Panc1 (cell line): ENCODE results near the gene SRGAP3. TPM values are rescaled to one million over a fixed set of nuclear protein-coding genes. Genes with fewer than 3 reads are reported as not detected.

Experiments used
- ATAC-seq: fragments of 200-7000 bp; cut with Tn5 transposase; 2 replicates; pipeline ENCODE4 v1.9.1; 2020; ENCODE audit warnings: mild to moderate bottlenecking, moderate library complexity
- BruUV-seq: library from RNA; stranded (reverse); fragments of 400-500 nt; replicated peaks from 2 replicates; lab custom pipeline; 2021; lab: Mats Ljungman, UMichigan
- CTCF ChIA-PET: fragments of 300-600 bp; sonication (Branson Sonifier 250); formaldehyde crosslinking; loops from one replicate; lab custom pipeline; 2022; ENCODE audit warnings: antibody characterized with exemption; lab: Charles Lee
- POLR2A ChIA-PET: fragments of 300-600 bp; sonication (Branson Sonifier 250); formaldehyde crosslinking; loops from one replicate; lab custom pipeline; 2022; ENCODE audit warnings: antibody characterized with exemption; lab: Charles Lee
- DNase-seq: peaks from one replicate; pipeline ENCODE4 v3.0.0-alpha.2; 2010; ENCODE audit warnings: low read depth, low spot score
- H3K27ac ChIP-seq: 2 replicates; pipeline ENCODE4 v1.5.1; 2011; ENCODE audit warnings: mild to moderate bottlenecking, low read length, inconsistent platforms
- H3K27me3 ChIP-seq: fragments of 200-500 bp; sonication (Bioruptor generic); 2 replicates; pipeline ENCODE4 v1.6.0; 2014; ENCODE audit warnings: low read length, inconsistent platforms; ENCODE audit not compliant: control insufficient read depth, insufficient read depth
- H3K36me3 ChIP-seq: fragments of 200-500 bp; sonication (Bioruptor generic); 2 replicates; pipeline ENCODE4 v1.5.1; 2014; ENCODE audit warnings: inconsistent platforms, mild to moderate bottlenecking, low read length, moderate library complexity; ENCODE audit not compliant: control insufficient read depth, insufficient read depth
- H3K4me1 ChIP-seq: 2 replicates; pipeline ENCODE4 v1.5.1; 2011; ENCODE audit warnings: inconsistent platforms, mild to moderate bottlenecking, low read length, moderate library complexity; ENCODE audit not compliant: control insufficient read depth, insufficient read depth
- H3K4me3 ChIP-seq, 2 experiments: 2 replicates each; pipeline ENCODE4 v1.5.1; 2011 to 2012; ENCODE audit warnings: low read depth in 2 of 2, low read length in 2 of 2, mild to moderate bottlenecking in 2 of 2, inconsistent platforms in 1 of 2, moderate library complexity in 1 of 2
- H3K9me3 ChIP-seq: fragments of 200-500 bp; sonication (Bioruptor generic); 2 replicates; pipeline ENCODE4 v1.5.1; 2014; ENCODE audit warnings: low read depth, mild to moderate bottlenecking, inconsistent platforms, low read length, moderate library complexity; ENCODE audit not compliant: control insufficient read depth, insufficient read depth
- CTCF ChIP-seq: fragments of 450-650 bp; IDR thresholded peaks from 2 replicates; pipeline ENCODE4 v1.5.1; 2017; ENCODE audit warnings: mild to moderate bottlenecking
- POLR2AphosphoS5 ChIP-seq: IDR thresholded peaks from 2 replicates; pipeline ENCODE4 v1.6.1; 2012; ENCODE audit warnings: mild to moderate bottlenecking, low read depth, low read length, moderate library complexity
- SIN3A ChIP-seq: IDR thresholded peaks from 2 replicates; pipeline ENCODE4 v1.6.1; 2012; ENCODE audit warnings: low read depth, mild to moderate bottlenecking, low read length, moderate library complexity, borderline replicate concordance; ENCODE audit not compliant: insufficient read depth
- TCF7L2 ChIP-seq: IDR thresholded peaks from 2 replicates; pipeline ENCODE4 v1.6.1; 2011; ENCODE audit warnings: mild to moderate bottlenecking, low read depth, low read length, inconsistent platforms
- in situ Hi-C: cut with HindIII; loops from 2 replicates; pipeline ENCODE4 v1.10.0; 2016; ENCODE audit warnings: low sequenced_read_pairs, low pct_unique_long_range_greater_than_20kb
- intact Hi-C: fragments of 100-400 bp; cut with micrococcal nuclease; formaldehyde crosslinking; loops from one replicate; pipeline ENCODE4 v1.10.0; 2022; ENCODE audit not compliant: unreplicated experiment
- total RNA-seq: library from RNA; stranded (reverse); gene quantifications from one replicate; pipeline ENCODE4 v1.2.1, GENCODE V29; 2021; ENCODE audit not compliant: unreplicated experiment
- TF ChIP-seq, protein P1 (sequence below), 2 experiments: IDR thresholded peaks; 2 replicates each; pipeline ENCODE4 v1.6.1; 2011 to 2012; ENCODE audit warnings: low read depth in 2 of 2, control low read depth in 1 of 2, low read length in 1 of 2, mild to moderate bottlenecking in 1 of 2, moderate library complexity in 1 of 2; ENCODE audit not compliant: insufficient read depth in 1 of 2

SRGAP3 gene
- total RNA-seq, 1 experiment from 2014 or later = 0.82 TPM

GRCh38 chr3:8979262-8979661 is 270.2 kb downstream of the SRGAP3 start:
- no TSS peak for BruUV-seq
- ChIA-PET CTCF (no interaction called here), POLR2A (no interaction called here)
- intact Hi-C loops = no loop called here
- Histone ChIP-seq H3K4me1 (no peaks in the 10 kb centered on the region), H3K9me3 (no peaks in the 10 kb centered on the region), H3K27me3 (no peaks in the 10 kb centered on the region), H3K4me3 (no peak overlapping the region), H3K27ac (no peak overlapping the region), H3K36me3 (no peaks in the 10 kb centered on the region)
- no peak for DNase-seq
- no peak for TF ChIP-seq POLR2AphosphoS5
- TF ChIP-seq, protein P1, sequence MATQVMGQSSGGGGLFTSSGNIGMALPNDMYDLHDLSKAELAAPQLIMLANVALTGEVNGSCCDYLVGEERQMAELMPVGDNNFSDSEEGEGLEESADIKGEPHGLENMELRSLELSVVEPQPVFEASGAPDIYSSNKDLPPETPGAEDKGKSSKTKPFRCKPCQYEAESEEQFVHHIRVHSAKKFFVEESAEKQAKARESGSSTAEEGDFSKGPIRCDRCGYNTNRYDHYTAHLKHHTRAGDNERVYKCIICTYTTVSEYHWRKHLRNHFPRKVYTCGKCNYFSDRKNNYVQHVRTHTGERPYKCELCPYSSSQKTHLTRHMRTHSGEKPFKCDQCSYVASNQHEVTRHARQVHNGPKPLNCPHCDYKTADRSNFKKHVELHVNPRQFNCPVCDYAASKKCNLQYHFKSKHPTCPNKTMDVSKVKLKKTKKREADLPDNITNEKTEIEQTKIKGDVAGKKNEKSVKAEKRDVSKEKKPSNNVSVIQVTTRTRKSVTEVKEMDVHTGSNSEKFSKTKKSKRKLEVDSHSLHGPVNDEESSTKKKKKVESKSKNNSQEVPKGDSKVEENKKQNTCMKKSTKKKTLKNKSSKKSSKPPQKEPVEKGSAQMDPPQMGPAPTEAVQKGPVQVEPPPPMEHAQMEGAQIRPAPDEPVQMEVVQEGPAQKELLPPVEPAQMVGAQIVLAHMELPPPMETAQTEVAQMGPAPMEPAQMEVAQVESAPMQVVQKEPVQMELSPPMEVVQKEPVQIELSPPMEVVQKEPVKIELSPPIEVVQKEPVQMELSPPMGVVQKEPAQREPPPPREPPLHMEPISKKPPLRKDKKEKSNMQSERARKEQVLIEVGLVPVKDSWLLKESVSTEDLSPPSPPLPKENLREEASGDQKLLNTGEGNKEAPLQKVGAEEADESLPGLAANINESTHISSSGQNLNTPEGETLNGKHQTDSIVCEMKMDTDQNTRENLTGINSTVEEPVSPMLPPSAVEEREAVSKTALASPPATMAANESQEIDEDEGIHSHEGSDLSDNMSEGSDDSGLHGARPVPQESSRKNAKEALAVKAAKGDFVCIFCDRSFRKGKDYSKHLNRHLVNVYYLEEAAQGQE (IDR thresholded peaks at IDR 0.05; ENCODE audit: insufficient read depth in 1 of 2, low read depth in 2 of 2, low read length in 1 of 2) = no peak
- TF ChIP-seq TCF7L2 = no peak
- no peak for ATAC-seq
- in situ Hi-C loops = no loop called here

DNA sequence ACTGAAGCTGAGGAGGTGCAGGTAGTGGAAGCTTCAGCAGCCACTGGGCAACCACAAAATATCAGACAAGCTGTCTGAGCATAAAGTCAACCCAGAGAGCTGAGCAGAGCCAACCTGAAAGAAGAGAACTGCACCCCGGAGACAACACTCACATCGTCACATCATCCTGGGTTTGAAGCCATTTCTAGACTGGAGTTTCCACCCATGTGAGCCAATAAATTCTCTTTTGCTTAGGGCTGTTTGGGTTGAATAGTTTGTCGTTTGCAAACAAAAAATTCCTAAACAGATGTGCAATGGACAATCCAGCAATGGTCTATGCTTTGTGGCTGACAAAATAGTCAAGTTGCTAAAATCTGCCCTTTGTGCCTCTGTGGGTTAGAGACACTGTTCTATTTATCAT is 270.9 kb downstream of the SRGAP3 start:
- ATAC-seq = no peak
- BruUV-seq = no TSS peak
- Histone ChIP-seq H3K36me3 (no peaks in the 10 kb centered on the region), H3K27me3 (no peaks in the 10 kb centered on the region), H3K4me3 (no peak overlapping the region), H3K27ac (no peak overlapping the region), H3K4me1 (no peaks in the 10 kb centered on the region), H3K9me3 (no peaks in the 10 kb centered on the region)
- DNase-seq = no peak
- POLR2A ChIA-PET = no interaction called here
- in situ Hi-C loops (no loop called here), intact Hi-C loops (no loop called here)
- no peak for TF ChIP-seq POLR2AphosphoS5
- no peak for TF ChIP-seq TCF7L2
- TF ChIP-seq, protein P1 (IDR thresholded peaks at IDR 0.05; ENCODE audit: insufficient read depth in 1 of 2, low read depth in 2 of 2, low read length in 1 of 2) = no peak
- no peak for TF ChIP-seq CTCF
- no peak for TF ChIP-seq SIN3A
- CTCF ChIA-PET = no interaction called here
